ENCODE results near the gene AKAP5. TPM values are rescaled to one million over a fixed set of nuclear protein-coding genes. Genes with fewer than 3 reads are reported as not detected.

Gene AKAP5
- total RNA-seq, 2 donors from 2014 or later: 8.1 to 18.1 TPM

GRCh38 chr14:64467101-64467500 is 1.8 kb downstream of the AKAP5 start:
- Histone ChIP-seq H3K36me3 (no peaks in the 10 kb centered on the region), H3K9me3 (no peaks in the 10 kb centered on the region), H3K27me3 (no peaks in the 10 kb centered on the region), H3K4me3 (no peak overlapping the region), H3K27ac (peak overlapping the region; percentile 33), H3K4me1 (no peaks in the 10 kb centered on the region), H3K9ac (ENCODE audit: low read depth in 2 of 2, low read length in 2 of 2) (no peak overlapping the region)
- TF ChIP-seq CTCF (IDR thresholded peaks at IDR 0.05): no peak
- DNase-seq: no peak
- intact Hi-C loops (cut with DNase I): no loop called here

- no peaks in the 10 kb centered on the region for H3K4me1 ChIP-seq
- no peak for TF ChIP-seq CTCF (IDR thresholded peaks at IDR 0.05)
- H3K9ac ChIP-seq (ENCODE audit: low read depth in 2 of 2, low read length in 2 of 2): no peak overlapping the region
- H3K27ac ChIP-seq: peak overlapping the region; percentile 33
- no peak overlapping the region for H3K4me3 ChIP-seq
- no peaks in the 10 kb centered on the region for H3K9me3 ChIP-seq
- no peaks in the 10 kb centered on the region for H3K36me3 ChIP-seq
- DNase-seq: no peak
- no peaks in the 10 kb centered on the region for H3K27me3 ChIP-seq
- intact Hi-C loops (cut with DNase I): no loop called here
Observed at GRCh38 chr14:64467566-64467965, 2.3 kb downstream of the AKAP5 start.

GRCh38 chr14:64468451-64468850 is 3.2 kb downstream of the AKAP5 start:
- Histone ChIP-seq H3K9me3 (no peaks in the 10 kb centered on the region), H3K4me3 (no peak overlapping the region), H3K4me1 (no peaks in the 10 kb centered on the region), H3K36me3 (no peaks in the 10 kb centered on the region), H3K9ac (ENCODE audit: low read depth in 2 of 2, low read length in 2 of 2) (no peak overlapping the region), H3K27ac (no peak overlapping the region), H3K27me3 (no peaks in the 10 kb centered on the region)
- intact Hi-C loops (cut with DNase I): no loop called here
- DNase-seq: no peak
- no peak for TF ChIP-seq CTCF (IDR thresholded peaks at IDR 0.05)

GRCh38 chr14:64474041-64474440 is 8.7 kb downstream of the AKAP5 start:
- Histone ChIP-seq H3K9me3 (no peaks in the 10 kb centered on the region), H3K27ac (no peak overlapping the region), H3K4me3 (no peak overlapping the region), H3K9ac (ENCODE audit: low read depth in 2 of 2, low read length in 2 of 2) (no peak overlapping the region), H3K4me1 (no peaks in the 10 kb centered on the region), H3K36me3 (no peaks in the 10 kb centered on the region), H3K27me3 (no peaks in the 10 kb centered on the region)
- DNase-seq: no peak
- intact Hi-C loops (cut with DNase I): no loop called here
- TF ChIP-seq CTCF (IDR thresholded peaks at IDR 0.05): no peak

- no peak for TF ChIP-seq CTCF (IDR thresholded peaks at IDR 0.05)
- no peaks in the 10 kb centered on the region for H3K9me3 ChIP-seq
- DNase-seq: no peak
- intact Hi-C loops (cut with DNase I): loop anchor here (5.0 kb wide), 2 partner anchors 42 to 127 kb away; no protein-coding TSS in a partner anchor
- H3K9ac ChIP-seq (ENCODE audit: low read depth in 2 of 2, low read length in 2 of 2): no peak overlapping the region
- no peaks in the 10 kb centered on the region for H3K36me3 ChIP-seq
- no peaks in the 10 kb centered on the region for H3K4me1 ChIP-seq
- no peaks in the 10 kb centered on the region for H3K27me3 ChIP-seq
- no peak overlapping the region for H3K27ac ChIP-seq
- no peak overlapping the region for H3K4me3 ChIP-seq
Observed at GRCh38 chr14:64474698-64475097, 9.4 kb downstream of the AKAP5 start.

Measured in colonic mucosa (tissue), 4 donors.